Measurements from ENCODE around the gene LRRC32.
A peak's percentile ranks its signal among the peaks of the same experiment; 100 is the strongest.

Gene LRRC32

DNA sequence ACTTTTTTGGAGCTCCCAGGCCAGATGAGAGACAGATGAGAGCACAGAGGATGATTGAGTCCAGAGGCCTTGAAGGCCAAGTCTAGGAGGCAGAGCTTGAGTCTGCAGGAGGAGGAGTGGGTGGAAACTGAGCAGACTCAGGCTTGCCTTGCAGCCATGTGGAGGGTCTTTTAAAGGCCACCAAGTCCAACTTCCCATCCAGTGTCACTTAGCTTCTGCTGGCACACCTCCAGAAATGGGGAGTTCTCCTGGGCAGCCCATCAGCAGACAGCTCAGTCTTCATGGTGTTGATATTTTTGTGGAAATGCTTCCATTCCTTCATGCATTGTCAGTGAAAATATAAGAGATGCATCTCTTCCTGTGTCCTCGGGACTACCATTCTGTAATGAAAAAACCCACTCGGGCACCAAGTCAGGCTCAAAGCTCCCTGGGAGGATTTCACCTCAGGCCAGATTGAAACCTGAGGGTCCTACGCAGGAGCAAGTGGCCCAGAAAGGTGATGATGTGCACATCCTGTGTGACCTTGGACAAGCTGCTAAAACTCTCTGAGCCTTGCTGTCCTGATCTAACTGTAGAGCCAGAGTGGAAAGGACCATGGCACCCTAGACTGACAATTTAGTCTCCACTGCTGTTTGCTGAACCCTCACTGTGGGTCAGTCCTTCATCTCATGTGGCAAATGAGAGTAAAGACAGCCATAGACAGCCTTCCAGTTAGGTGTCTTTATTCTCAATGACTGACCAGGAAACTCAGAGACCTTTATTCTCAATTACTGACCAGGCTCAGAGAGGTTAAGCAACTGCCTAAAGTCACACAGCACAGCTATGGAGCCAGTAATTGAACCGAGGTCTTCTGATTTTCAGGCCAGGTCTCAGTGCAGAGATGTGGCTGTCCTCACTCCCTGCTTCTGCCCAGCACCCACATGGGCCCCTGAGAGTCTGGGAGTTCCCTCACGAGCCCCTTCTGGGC, 2.9 kb upstream of the LRRC32 start:
- TF ChIP-seq, protein P1, sequence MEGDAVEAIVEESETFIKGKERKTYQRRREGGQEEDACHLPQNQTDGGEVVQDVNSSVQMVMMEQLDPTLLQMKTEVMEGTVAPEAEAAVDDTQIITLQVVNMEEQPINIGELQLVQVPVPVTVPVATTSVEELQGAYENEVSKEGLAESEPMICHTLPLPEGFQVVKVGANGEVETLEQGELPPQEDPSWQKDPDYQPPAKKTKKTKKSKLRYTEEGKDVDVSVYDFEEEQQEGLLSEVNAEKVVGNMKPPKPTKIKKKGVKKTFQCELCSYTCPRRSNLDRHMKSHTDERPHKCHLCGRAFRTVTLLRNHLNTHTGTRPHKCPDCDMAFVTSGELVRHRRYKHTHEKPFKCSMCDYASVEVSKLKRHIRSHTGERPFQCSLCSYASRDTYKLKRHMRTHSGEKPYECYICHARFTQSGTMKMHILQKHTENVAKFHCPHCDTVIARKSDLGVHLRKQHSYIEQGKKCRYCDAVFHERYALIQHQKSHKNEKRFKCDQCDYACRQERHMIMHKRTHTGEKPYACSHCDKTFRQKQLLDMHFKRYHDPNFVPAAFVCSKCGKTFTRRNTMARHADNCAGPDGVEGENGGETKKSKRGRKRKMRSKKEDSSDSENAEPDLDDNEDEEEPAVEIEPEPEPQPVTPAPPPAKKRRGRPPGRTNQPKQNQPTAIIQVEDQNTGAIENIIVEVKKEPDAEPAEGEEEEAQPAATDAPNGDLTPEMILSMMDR (IDR thresholded peaks at IDR 0.05; ENCODE audit: low read depth, low read length) = no peak
- DNase-seq (ENCODE audit: low read depth in 2 of 2) = no peak
- H3K4me3 ChIP-seq (replicated peaks in 1 of 2; ENCODE audit: low read depth in 2 of 2, low read length in 2 of 2) = no peak overlapping the region

DNA sequence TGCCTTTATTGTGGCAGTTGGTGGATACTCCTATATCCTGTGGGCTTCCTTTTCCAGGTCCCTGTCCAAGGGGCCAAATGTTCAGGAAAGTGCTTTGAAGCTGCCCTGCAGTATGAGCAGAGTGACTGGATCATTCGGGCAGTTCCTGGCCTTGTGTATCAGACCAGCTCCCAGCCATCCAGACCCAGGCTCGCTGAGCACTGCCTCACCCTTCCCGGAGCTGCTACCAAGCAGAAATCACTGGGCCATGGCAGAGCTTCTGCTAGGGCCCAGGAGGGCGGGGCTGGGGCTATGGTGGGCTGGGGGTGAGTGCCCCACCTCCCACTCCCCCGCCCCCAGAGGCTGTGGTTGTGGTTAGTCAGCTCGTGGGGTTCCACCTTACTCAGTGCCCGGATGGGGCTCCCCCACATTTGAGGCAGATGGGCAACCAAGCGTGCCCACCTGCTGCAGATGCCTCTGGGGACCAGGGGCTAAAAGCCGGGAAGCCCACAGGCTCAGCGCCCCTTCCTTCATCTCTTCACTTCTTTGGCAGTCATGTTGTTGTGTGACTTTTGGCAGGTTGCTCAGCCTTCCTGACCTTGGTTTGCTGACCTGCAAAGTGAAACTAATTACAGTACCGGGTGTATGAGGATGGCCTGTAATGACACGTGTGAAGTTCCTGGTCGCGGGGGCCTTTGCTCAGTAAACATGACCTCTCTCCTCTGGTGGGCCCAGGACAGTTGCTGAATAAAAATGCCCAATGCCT, 2.1 kb upstream of the LRRC32 start:
- no peak overlapping the region for H3K4me3 ChIP-seq (replicated peaks in 1 of 2; ENCODE audit: low read depth in 2 of 2, low read length in 2 of 2)
- DNase-seq (ENCODE audit: low read depth in 2 of 2) = peak in 1 of 2 donors; percentile 13
- TF ChIP-seq, protein P1 (IDR thresholded peaks at IDR 0.05; ENCODE audit: low read depth, low read length) = no peak

DNA sequence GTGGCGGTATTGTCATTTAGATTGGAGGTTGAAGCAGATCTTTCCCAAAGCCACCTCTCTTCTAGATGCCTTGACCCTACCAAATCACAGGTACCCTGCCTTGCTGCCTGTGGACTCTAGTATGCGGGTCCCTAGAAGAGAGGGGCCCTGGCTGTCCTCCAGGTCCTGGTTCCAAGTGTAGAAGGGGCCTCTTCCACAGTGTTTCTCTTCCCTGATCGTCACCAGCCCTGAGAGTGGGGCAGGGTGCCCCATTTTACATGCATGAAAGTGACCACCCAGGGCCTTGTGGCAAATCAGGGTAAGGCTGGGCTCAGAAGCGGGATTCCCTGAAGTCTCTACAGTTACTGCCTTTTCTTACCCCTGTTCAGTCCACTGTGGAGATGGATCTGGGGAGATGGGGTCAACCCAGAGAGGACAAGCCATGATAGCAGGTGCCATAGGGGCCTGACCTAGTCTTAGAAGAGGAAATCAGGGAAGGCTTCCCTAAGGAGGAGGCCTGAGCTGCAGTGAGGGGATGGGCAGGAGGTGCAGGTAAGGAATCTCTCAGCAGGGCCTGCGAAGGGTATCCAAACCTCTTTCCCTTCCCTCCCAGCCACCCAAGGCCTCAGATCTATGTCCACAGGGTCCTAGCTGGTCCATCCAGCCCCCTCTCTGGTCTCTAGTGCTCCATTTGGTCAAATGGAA, 1.2 kb upstream of the LRRC32 start:
- H3K4me3 ChIP-seq (replicated peaks in 1 of 2; ENCODE audit: low read depth in 2 of 2, low read length in 2 of 2) = no peak overlapping the region
- DNase-seq (ENCODE audit: low read depth in 2 of 2) = no peak
- TF ChIP-seq, protein P1 (IDR thresholded peaks at IDR 0.05; ENCODE audit: low read depth, low read length) = no peak

DNA sequence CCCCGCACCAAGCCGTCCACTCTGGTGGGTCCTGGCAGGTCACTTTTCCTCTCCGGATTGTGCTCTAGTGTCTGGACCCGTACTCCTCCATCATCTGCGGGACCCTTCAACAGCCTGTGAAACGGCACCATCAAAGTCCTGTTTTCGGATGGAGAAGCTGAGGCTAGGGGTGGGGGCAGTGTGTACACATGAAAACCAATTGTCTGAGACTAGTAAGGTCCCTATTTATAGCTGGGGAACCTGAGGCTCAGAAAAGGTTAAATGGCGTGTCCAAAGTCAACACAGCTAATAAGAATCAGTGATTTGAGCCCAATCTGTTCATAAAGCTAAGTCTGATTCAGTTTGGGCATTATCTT, 668 bp upstream of the LRRC32 start:
- H3K4me3 ChIP-seq (replicated peaks in 1 of 2; ENCODE audit: low read depth in 2 of 2, low read length in 2 of 2) = peak overlapping the region; percentile 11 to 60
- TF ChIP-seq, protein P1 (IDR thresholded peaks at IDR 0.05; ENCODE audit: low read depth, low read length) = no peak
- no peak for DNase-seq (ENCODE audit: low read depth in 2 of 2)

DNA sequence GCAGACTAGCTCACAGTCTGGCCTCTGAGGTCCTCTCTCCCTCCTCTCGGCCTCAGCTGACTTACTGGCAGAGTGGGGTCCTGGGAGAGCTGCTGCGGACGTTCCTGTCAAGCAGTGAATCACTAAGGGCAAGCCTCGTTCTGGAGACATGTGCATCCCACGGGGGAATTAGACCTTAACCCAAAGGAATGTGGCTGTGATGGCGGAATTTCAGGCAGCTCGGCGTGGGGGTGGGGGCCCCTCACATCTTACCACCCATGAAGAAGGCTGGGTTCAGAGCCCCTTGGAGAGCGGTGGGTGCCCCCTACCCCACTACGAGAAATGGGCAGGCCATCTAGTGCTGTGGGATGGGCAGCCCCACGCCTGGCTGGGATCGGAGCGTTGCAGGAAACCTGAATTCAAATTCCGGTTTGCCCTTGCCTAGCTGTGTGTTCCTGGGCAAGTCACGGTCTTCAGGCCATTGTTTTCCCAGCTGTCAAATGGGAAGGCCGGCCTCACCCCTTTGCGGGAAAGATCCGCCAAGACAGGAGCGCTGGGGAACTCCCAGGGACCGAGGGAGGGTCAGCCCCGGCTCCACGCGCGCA, 554 bp downstream of the LRRC32 start:
- DNase-seq (ENCODE audit: low read depth in 2 of 2) = peak; percentile 91
- TF ChIP-seq, protein P1 (IDR thresholded peaks at IDR 0.05; ENCODE audit: low read depth, low read length) = no peak
- peak overlapping the region; percentile 60 to 62 for H3K4me3 ChIP-seq (replicated peaks in 1 of 2; ENCODE audit: low read depth in 2 of 2, low read length in 2 of 2)

Measured in cardiac fibroblast (primary cell).